ENCODE results near the gene CIPC.
A peak's percentile ranks its signal among the peaks of the same experiment; 100 is the strongest.

Gene CIPC

GRCh38 chr14:77098529-77099353 lies 683 bp downstream of the CIPC start:
- Histone ChIP-seq H4K91ac (ENCODE audit: low read length) (peak overlapping the region; percentile 83), H2BK15ac (ENCODE audit: low read depth, poor library complexity, severe bottlenecking) (no peak overlapping the region), H2BK120ac (ENCODE audit: low read depth, low read length) (peak overlapping the region; percentile 83), H3K18ac (ENCODE audit: low read depth in 1 of 2, low read length in 2 of 2) (peak overlapping the region; percentile 95 to 98), H3K4me2 (ENCODE audit: low read length, poor library complexity, severe bottlenecking) (peak overlapping the region; percentile 95), H3K27ac (ENCODE audit: low read length, poor library complexity, severe bottlenecking) (peak overlapping the region; percentile 50), H3K23ac (ENCODE audit: low read length in 2 of 2) (peak overlapping the region in 1 of 2 experiments; percentile 92), H3K14ac (ENCODE audit: low read length in 2 of 2) (peak overlapping the region in 1 of 2 experiments; percentile 100), H2BK5ac (ENCODE audit: low read depth, low read length, poor library complexity, severe bottlenecking) (no peak overlapping the region), H3K4me1 (ENCODE audit: control insufficient read depth, insufficient read depth, low read depth, low read length) (peaks cover 5% of the 10 kb centered on the region), H3K27me3 (ENCODE audit: control insufficient read depth in 1 of 2, insufficient read depth in 1 of 2, low read length in 2 of 2) (no peaks in the 10 kb centered on the region), H3K79me1 (replicated peaks; ENCODE audit: low read length, poor library complexity, severe bottlenecking) (peaks cover 18% of the 10 kb centered on the region), H3K9me3 (ENCODE audit: control insufficient read depth, low read length) (no peaks in the 10 kb centered on the region), H2BK12ac (ENCODE audit: low read length in 2 of 2) (peak overlapping the region; percentile 53 to 97), H3K4ac (ENCODE audit: low read depth in 1 of 2, low read length in 2 of 2) (peak overlapping the region; percentile 57 to 93), H3K9ac (ENCODE audit: low read length) (peak overlapping the region; percentile 98), H3K4me3 (ENCODE audit: insufficient read depth in 1 of 2, low read depth in 1 of 2, low read length in 2 of 2) (peak overlapping the region; percentile 98 to 99), H2AK5ac (ENCODE audit: low read length, severe bottlenecking) (no peak overlapping the region), H4K8ac (ENCODE audit: low read length) (peak overlapping the region; percentile 74), H2AFZ (ENCODE audit: low read depth, low read length) (peak overlapping the region; percentile 92), H3K36me3 (ENCODE audit: control insufficient read depth in 1 of 2, insufficient read depth in 2 of 2, low read depth in 1 of 2, low read length in 2 of 2) (no peaks in the 10 kb centered on the region)
- no peak for DNase-seq
- 16% methylated on average over 23 of the region's 23 CpGs for WGBS

GRCh38 chr14:77099425-77100167 lies 1.5 kb downstream of the CIPC start:
- Histone ChIP-seq H2BK120ac (ENCODE audit: low read depth, low read length) (no peak overlapping the region), H4K8ac (ENCODE audit: low read length) (no peak overlapping the region), H3K14ac (ENCODE audit: low read length in 2 of 2) (no peak overlapping the region), H2AFZ (ENCODE audit: low read depth, low read length) (no peak overlapping the region), H3K4me3 (ENCODE audit: insufficient read depth in 1 of 2, low read depth in 1 of 2, low read length in 2 of 2) (peak overlapping the region in 1 of 2 experiments; percentile 98), H3K9ac (ENCODE audit: low read length) (peak overlapping the region; percentile 98), H4K91ac (ENCODE audit: low read length) (no peak overlapping the region), H3K9me3 (ENCODE audit: control insufficient read depth, low read length) (no peaks in the 10 kb centered on the region), H2BK15ac (ENCODE audit: low read depth, poor library complexity, severe bottlenecking) (no peak overlapping the region), H3K4me2 (ENCODE audit: low read length, poor library complexity, severe bottlenecking) (peak overlapping the region; percentile 95), H3K36me3 (ENCODE audit: control insufficient read depth in 1 of 2, insufficient read depth in 2 of 2, low read depth in 1 of 2, low read length in 2 of 2) (no peaks in the 10 kb centered on the region), H2BK5ac (ENCODE audit: low read depth, low read length, poor library complexity, severe bottlenecking) (no peak overlapping the region), H3K79me1 (replicated peaks; ENCODE audit: low read length, poor library complexity, severe bottlenecking) (peaks cover 25% of the 10 kb centered on the region), H3K4ac (ENCODE audit: low read depth in 1 of 2, low read length in 2 of 2) (no peak overlapping the region), H3K18ac (ENCODE audit: low read depth in 1 of 2, low read length in 2 of 2) (no peak overlapping the region), H3K27ac (ENCODE audit: low read length, poor library complexity, severe bottlenecking) (no peak overlapping the region), H3K23ac (ENCODE audit: low read length in 2 of 2) (no peak overlapping the region), H3K4me1 (ENCODE audit: control insufficient read depth, insufficient read depth, low read depth, low read length) (peaks cover 5% of the 10 kb centered on the region), H2AK5ac (ENCODE audit: low read length, severe bottlenecking) (no peak overlapping the region), H2BK12ac (ENCODE audit: low read length in 2 of 2) (no peak overlapping the region), H3K27me3 (ENCODE audit: control insufficient read depth in 1 of 2, insufficient read depth in 1 of 2, low read length in 2 of 2) (no peaks in the 10 kb centered on the region)
- DNase-seq = peak; percentile 47
- 57% methylated on average over 6 of the region's 7 CpGs for WGBS

GRCh38 chr14:77100961-77101360 lies 2.9 kb downstream of the CIPC start:
- WGBS = 81% methylated on average over 3 of the region's 3 CpGs
- no peak for DNase-seq
- Histone ChIP-seq H2BK12ac (ENCODE audit: low read length in 2 of 2) (no peak overlapping the region), H3K4me1 (ENCODE audit: control insufficient read depth, insufficient read depth, low read depth, low read length) (peaks cover 5% of the 10 kb centered on the region), H2AK5ac (ENCODE audit: low read length, severe bottlenecking) (no peak overlapping the region), H3K23ac (ENCODE audit: low read length in 2 of 2) (no peak overlapping the region), H3K18ac (ENCODE audit: low read depth in 1 of 2, low read length in 2 of 2) (no peak overlapping the region), H3K4me2 (ENCODE audit: low read length, poor library complexity, severe bottlenecking) (no peak overlapping the region), H2BK120ac (ENCODE audit: low read depth, low read length) (no peak overlapping the region), H3K9me3 (ENCODE audit: control insufficient read depth, low read length) (no peaks in the 10 kb centered on the region), H2BK5ac (ENCODE audit: low read depth, low read length, poor library complexity, severe bottlenecking) (no peak overlapping the region), H3K14ac (ENCODE audit: low read length in 2 of 2) (no peak overlapping the region), H4K8ac (ENCODE audit: low read length) (peak overlapping the region; percentile 21), H3K27me3 (ENCODE audit: control insufficient read depth in 1 of 2, insufficient read depth in 1 of 2, low read length in 2 of 2) (no peaks in the 10 kb centered on the region), H3K9ac (ENCODE audit: low read length) (no peak overlapping the region), H3K27ac (ENCODE audit: low read length, poor library complexity, severe bottlenecking) (no peak overlapping the region), H3K4ac (ENCODE audit: low read depth in 1 of 2, low read length in 2 of 2) (no peak overlapping the region), H2AFZ (ENCODE audit: low read depth, low read length) (no peak overlapping the region), H4K91ac (ENCODE audit: low read length) (no peak overlapping the region), H3K79me1 (replicated peaks; ENCODE audit: low read length, poor library complexity, severe bottlenecking) (peaks cover 34% of the 10 kb centered on the region), H3K4me3 (ENCODE audit: insufficient read depth in 1 of 2, low read depth in 1 of 2, low read length in 2 of 2) (no peak overlapping the region), H3K36me3 (ENCODE audit: control insufficient read depth in 1 of 2, insufficient read depth in 2 of 2, low read depth in 1 of 2, low read length in 2 of 2) (peaks cover 0 to 6% of the 10 kb centered on the region in 2 experiments), H2BK15ac (ENCODE audit: low read depth, poor library complexity, severe bottlenecking) (no peak overlapping the region)

- Histone ChIP-seq H3K4me2 (ENCODE audit: low read length, poor library complexity, severe bottlenecking) (no peak overlapping the region), H2BK120ac (ENCODE audit: low read depth, low read length) (no peak overlapping the region), H3K23ac (ENCODE audit: low read length in 2 of 2) (no peak overlapping the region), H4K91ac (ENCODE audit: low read length) (no peak overlapping the region), H3K27me3 (ENCODE audit: control insufficient read depth in 1 of 2, insufficient read depth in 1 of 2, low read length in 2 of 2) (no peaks in the 10 kb centered on the region), H3K27ac (ENCODE audit: low read length, poor library complexity, severe bottlenecking) (no peak overlapping the region), H2BK12ac (ENCODE audit: low read length in 2 of 2) (no peak overlapping the region), H3K9me3 (ENCODE audit: control insufficient read depth, low read length) (no peaks in the 10 kb centered on the region), H3K36me3 (ENCODE audit: control insufficient read depth in 1 of 2, insufficient read depth in 2 of 2, low read depth in 1 of 2, low read length in 2 of 2) (peaks cover 0 to 18% of the 10 kb centered on the region in 2 experiments), H2BK5ac (ENCODE audit: low read depth, low read length, poor library complexity, severe bottlenecking) (no peak overlapping the region), H3K4me1 (ENCODE audit: control insufficient read depth, insufficient read depth, low read depth, low read length) (peaks cover 5% of the 10 kb centered on the region), H3K4ac (ENCODE audit: low read depth in 1 of 2, low read length in 2 of 2) (no peak overlapping the region), H2AFZ (ENCODE audit: low read depth, low read length) (no peak overlapping the region), H3K79me1 (replicated peaks; ENCODE audit: low read length, poor library complexity, severe bottlenecking) (peaks cover 32% of the 10 kb centered on the region), H3K4me3 (ENCODE audit: insufficient read depth in 1 of 2, low read depth in 1 of 2, low read length in 2 of 2) (no peak overlapping the region), H4K8ac (ENCODE audit: low read length) (no peak overlapping the region), H3K18ac (ENCODE audit: low read depth in 1 of 2, low read length in 2 of 2) (no peak overlapping the region), H3K9ac (ENCODE audit: low read length) (no peak overlapping the region), H2AK5ac (ENCODE audit: low read length, severe bottlenecking) (no peak overlapping the region), H2BK15ac (ENCODE audit: low read depth, poor library complexity, severe bottlenecking) (no peak overlapping the region), H3K14ac (ENCODE audit: low read length in 2 of 2) (no peak overlapping the region)
- DNase-seq = no peak
- 40% methylated on average over 3 of the region's 4 CpGs for WGBS
Measured at GRCh38 chr14:77102154-77102553, 4.1 kb downstream of the CIPC start.
